ENCODE measurements around the gene EFHD2. TPM values are rescaled to one million over a fixed set of nuclear protein-coding genes. Genes with fewer than 3 reads are reported as not detected.
"Not testable (repeated sequence)": the region's sequence is repeated elsewhere in the genome, so short reads cannot be mapped to it uniquely, and the experiment has no call there.

The EFHD2 gene
- total and polyA plus RNA-seq, 2 of the 8 experiments (the other 6 are each of a cell fraction or from before 2014, with no cell fraction given), result 24.4 to 25.1 TPM

DNA sequence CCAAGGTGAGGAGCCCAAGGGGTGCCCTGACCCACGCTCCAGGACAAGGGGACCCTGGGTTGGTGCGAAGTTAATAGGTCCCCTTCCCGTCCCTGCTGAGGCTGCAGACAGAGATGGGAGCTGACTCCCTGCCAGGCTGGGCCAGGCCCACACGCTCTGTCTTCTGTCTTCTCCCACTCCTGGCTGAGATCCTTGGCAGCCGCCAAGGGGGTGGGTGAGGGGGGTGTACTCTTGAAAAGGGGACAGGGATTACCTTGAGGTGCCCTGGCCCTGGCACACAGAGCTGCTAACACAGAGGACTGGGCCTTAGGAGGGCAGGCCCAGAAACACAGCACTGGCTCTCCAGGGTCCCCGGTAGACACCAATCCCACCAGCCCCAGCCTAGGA lies 17.6 kb downstream of the EFHD2 start (continued):
- TF ChIP-seq TEAD4 (IDR thresholded peaks at IDR 0.05; ENCODE audit: low read depth, low read length) (no peak), EGR1 (IDR thresholded peaks at IDR 0.05; ENCODE audit: borderline replicate concordance, low read depth, low read length) (no peak), FOSL1 (IDR thresholded peaks at IDR 0.05; ENCODE audit: insufficient read depth, low read depth, low read length) (no peak)

DNA sequence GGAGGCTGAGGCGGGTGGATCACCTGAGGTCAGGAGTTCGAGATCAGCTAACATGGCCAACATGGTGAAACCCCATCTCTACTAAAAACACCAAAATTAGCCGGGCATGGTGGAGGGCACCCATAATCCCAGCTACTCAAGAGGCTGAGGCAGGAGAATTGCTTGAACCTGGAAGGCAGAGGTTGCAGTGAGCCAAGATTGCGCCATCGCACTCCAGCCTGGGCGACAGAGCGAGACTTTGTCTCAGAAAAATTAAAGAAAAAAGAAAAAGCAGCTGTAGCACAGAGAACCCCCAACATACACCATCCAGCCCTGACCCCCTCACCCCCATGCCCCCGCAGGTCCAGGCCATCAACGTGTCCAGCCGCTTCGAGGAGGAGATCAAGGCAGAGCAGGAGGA lies 18.6 kb downstream of the EFHD2 start:
- H2BK5ac ChIP-seq (ENCODE audit: low read depth, low read length); H3K36me3 ChIP-seq (ENCODE audit: control insufficient read depth in 2 of 4, insufficient read depth in 4 of 4, low read length in 3 of 4); H2BK15ac ChIP-seq (ENCODE audit: low read length); H3K9ac ChIP-seq (replicated peaks in 1 of 4; ENCODE audit: extremely low read depth in 1 of 4, low read depth in 3 of 4, low read length in 3 of 4); H3K4me2 ChIP-seq (ENCODE audit: insufficient read depth in 1 of 2, low read depth in 2 of 2, low read length in 2 of 2); H2BK120ac ChIP-seq (replicated peaks; ENCODE audit: low read depth, low read length); H3K23ac ChIP-seq (ENCODE audit: insufficient read length); H4K20me1 ChIP-seq (replicated peaks in 1 of 2; ENCODE audit: control insufficient read depth in 1 of 2, insufficient read depth in 2 of 2, low read length in 2 of 2); H3K79me1 ChIP-seq (ENCODE audit: low read depth, low read length); FAIRE-seq; H3K79me2 ChIP-seq (ENCODE audit: control insufficient read depth in 1 of 2, insufficient read depth in 2 of 2, low read length in 2 of 2); H4K5ac ChIP-seq (ENCODE audit: insufficient read length, low read depth, low read length); H2BK12ac ChIP-seq (ENCODE audit: low read depth, low read length); H3K27me3 ChIP-seq (replicated peaks in 1 of 4; ENCODE audit: control insufficient read depth in 3 of 4, extremely low read depth in 1 of 4, insufficient read depth in 3 of 4, low read length in 3 of 4); H3K4ac ChIP-seq (replicated peaks; ENCODE audit: insufficient read length, low read depth, low read length); H2AK5ac ChIP-seq (ENCODE audit: low read depth, low read length); H3K23me2 ChIP-seq (ENCODE audit: low read depth, low read length); H3K56ac ChIP-seq (replicated peaks; ENCODE audit: insufficient read length, low read depth, low read length); H2BK20ac ChIP-seq (ENCODE audit: low read length); H4K91ac ChIP-seq (replicated peaks; ENCODE audit: insufficient read length, low read length); H4K8ac ChIP-seq (ENCODE audit: extremely low read depth, insufficient read depth, low read length); DNase-seq (ENCODE audit: low read depth in 1 of 2, low spot score in 2 of 2); H3K18ac ChIP-seq (ENCODE audit: extremely low read depth, low read length); H3K14ac ChIP-seq (ENCODE audit: insufficient read length); H3K4me1 ChIP-seq (replicated peaks in 1 of 4; ENCODE audit: control insufficient read depth in 3 of 4, insufficient read depth in 4 of 4, low read length in 3 of 4); H3K4me3 ChIP-seq (ENCODE audit: extremely low read depth in 1 of 4, insufficient read depth in 2 of 4, low read depth in 3 of 4, low read length in 4 of 4); H3K27ac ChIP-seq (ENCODE audit: low read depth, low read length); H2AFZ ChIP-seq (ENCODE audit: low read length); H3K9me3 ChIP-seq (ENCODE audit: insufficient read depth in 2 of 2, low read depth in 1 of 2, low read length in 1 of 2): not testable (repeated sequence)
- WGBS, 2 experiments (ENCODE audit: extremely low coverage in 1 of 2, insufficient coverage in 1 of 2, insufficient read length in 1 of 2, insufficient replicate concordance in 2 of 2, low coverage in 1 of 2, low lambda C conversion rate in 2 of 2, missing lambda C conversion rate in 1 of 2), result 95% methylated on average over 10 of the region's 11 CpGs; no CpG with 5 or more reads in 1 of the 2 experiments
- CTCF ChIA-PET (ENCODE audit: partially characterized antibody), result interaction anchor here (1.1 to 16.9 kb wide), 6 partner anchors 46 to 122 kb away, joined by 3 to 170 read pairs (median 4); no protein-coding TSS in a partner anchor
- POLR2A ChIA-PET (ENCODE audit: partially characterized antibody), result interaction anchor here (1.3 kb wide), 1 partner anchor 35 kb away, joined by 4 read pairs; no protein-coding TSS in a partner anchor

Measured in H1 (cell line).